HFFc6 (cell line): Measurements from ENCODE around the gene CERS6. TPM values are rescaled to one million over a fixed set of nuclear protein-coding genes. Genes with fewer than 3 reads are reported as not detected.

ENCODE experiments used
- DNase-seq: peaks from one replicate; pipeline ENCODE4 v3.0.0-alpha.2; 2018
- H3K27ac Mint-ChIP-seq: 2 replicates; pipeline ENCODE4 v1.8.0; 2020; ENCODE audit warnings: mild to moderate bottlenecking, mixed read lengths
- H3K27me3 Mint-ChIP-seq: 2 replicates; pipeline ENCODE4 v1.8.0; 2021; ENCODE audit warnings: mild to moderate bottlenecking, moderate library complexity, mixed read lengths; ENCODE audit not compliant: insufficient read depth
- H3K36me3 Mint-ChIP-seq: 2 replicates; pipeline ENCODE4 v1.8.0; 2021; ENCODE audit warnings: low read depth, mixed read lengths
- H3K4me1 Mint-ChIP-seq: 2 replicates; pipeline ENCODE4 v1.8.0; 2020; ENCODE audit warnings: low read depth, mixed read lengths
- H3K4me3 Mint-ChIP-seq: 2 replicates; pipeline ENCODE4 v1.8.0; 2020; ENCODE audit warnings: mild to moderate bottlenecking, moderate library complexity, mixed read lengths
- H3K9me3 Mint-ChIP-seq: 2 replicates; pipeline ENCODE4 v1.8.0; 2020; ENCODE audit warnings: mild to moderate bottlenecking, mixed read lengths
- total RNA-seq, 6 experiments: library from RNA; stranded (reverse); fragmentation: NEBNext Ultra II Directional; extraction: Animal tissue kit (Norgen Biotek cat#: 25700); gene quantifications; 2 replicates in 1 of 6; 3 replicates in 5 of 6; pipeline ENCODE4 v1.2.3, GENCODE V29; 2021
- TF ChIP-seq, protein P1 (sequence below): fragments of 200-600 bp; sonication (generic); IDR thresholded peaks from 2 replicates; pipeline ENCODE4 v1.5.0; 2021; ENCODE audit warnings: antibody characterized with exemption, mild to moderate bottlenecking

Gene CERS6
- total RNA-seq, 6 experiments from 2014 or later = 6.2 to 9.9 (median 7.5) TPM

DNA sequence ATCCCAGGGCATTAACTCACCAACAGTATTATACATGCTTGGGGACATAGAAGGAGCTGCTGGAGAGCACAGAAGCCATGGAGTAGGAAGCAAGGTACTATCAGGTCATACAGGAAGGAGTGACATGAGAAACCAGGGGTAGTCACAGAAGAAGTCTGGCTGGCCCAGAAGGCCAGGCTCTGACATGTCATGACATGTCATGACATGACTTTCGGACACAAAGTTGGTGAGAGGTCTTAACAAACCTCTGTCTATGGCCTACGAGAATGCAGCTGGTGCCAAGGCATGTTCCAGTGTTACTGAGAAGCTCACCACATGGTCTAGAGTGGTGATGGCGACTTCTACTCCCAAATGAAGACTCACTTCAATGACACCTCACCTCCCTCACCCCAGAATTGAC is 3.3 kb upstream of the CERS6 start:
- Mint-ChIP-seq H3K27ac (no peak overlapping the region), H3K27me3 (peaks cover 2% of the 10 kb centered on the region)

DNA sequence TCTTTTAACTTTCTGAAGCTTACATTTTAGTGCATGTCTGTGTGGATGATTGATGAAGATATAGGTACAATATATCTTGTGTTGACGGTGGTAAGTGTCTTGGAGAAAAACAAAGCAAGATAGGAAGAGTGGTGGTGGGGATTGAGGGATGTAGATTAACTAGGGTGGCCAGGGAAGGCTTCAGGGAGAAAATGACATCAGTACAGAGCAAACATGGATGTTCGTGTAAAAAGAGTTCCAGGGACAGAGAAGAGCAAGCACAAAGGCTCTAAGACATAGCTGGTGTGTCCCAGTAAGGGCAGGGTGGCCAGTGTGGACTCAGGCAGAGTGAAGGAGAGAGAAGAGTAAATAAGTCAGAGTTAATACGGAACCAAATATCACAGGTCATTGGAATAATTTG is 2.7 kb upstream of the CERS6 start:
- peaks cover 13% of the 10 kb centered on the region for H3K4me1 Mint-ChIP-seq
- no peaks in the 10 kb centered on the region for H3K36me3 Mint-ChIP-seq
- H3K4me3 Mint-ChIP-seq = no peak overlapping the region
- no peak overlapping the region for H3K27ac Mint-ChIP-seq
- TF ChIP-seq, protein P1, sequence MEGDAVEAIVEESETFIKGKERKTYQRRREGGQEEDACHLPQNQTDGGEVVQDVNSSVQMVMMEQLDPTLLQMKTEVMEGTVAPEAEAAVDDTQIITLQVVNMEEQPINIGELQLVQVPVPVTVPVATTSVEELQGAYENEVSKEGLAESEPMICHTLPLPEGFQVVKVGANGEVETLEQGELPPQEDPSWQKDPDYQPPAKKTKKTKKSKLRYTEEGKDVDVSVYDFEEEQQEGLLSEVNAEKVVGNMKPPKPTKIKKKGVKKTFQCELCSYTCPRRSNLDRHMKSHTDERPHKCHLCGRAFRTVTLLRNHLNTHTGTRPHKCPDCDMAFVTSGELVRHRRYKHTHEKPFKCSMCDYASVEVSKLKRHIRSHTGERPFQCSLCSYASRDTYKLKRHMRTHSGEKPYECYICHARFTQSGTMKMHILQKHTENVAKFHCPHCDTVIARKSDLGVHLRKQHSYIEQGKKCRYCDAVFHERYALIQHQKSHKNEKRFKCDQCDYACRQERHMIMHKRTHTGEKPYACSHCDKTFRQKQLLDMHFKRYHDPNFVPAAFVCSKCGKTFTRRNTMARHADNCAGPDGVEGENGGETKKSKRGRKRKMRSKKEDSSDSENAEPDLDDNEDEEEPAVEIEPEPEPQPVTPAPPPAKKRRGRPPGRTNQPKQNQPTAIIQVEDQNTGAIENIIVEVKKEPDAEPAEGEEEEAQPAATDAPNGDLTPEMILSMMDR = no peak
- H3K9me3 Mint-ChIP-seq = no peaks in the 10 kb centered on the region
- peaks cover 1% of the 10 kb centered on the region for H3K27me3 Mint-ChIP-seq
- DNase-seq = no peak

More for the DNA sequence above, 3.3 kb upstream of the CERS6 start:
- TF ChIP-seq, protein P1 = no peak
- Mint-ChIP-seq H3K9me3 (no peaks in the 10 kb centered on the region), H3K4me3 (no peak overlapping the region), H3K36me3 (no peaks in the 10 kb centered on the region), H3K4me1 (peaks cover 6% of the 10 kb centered on the region)
- DNase-seq = no peak

DNA sequence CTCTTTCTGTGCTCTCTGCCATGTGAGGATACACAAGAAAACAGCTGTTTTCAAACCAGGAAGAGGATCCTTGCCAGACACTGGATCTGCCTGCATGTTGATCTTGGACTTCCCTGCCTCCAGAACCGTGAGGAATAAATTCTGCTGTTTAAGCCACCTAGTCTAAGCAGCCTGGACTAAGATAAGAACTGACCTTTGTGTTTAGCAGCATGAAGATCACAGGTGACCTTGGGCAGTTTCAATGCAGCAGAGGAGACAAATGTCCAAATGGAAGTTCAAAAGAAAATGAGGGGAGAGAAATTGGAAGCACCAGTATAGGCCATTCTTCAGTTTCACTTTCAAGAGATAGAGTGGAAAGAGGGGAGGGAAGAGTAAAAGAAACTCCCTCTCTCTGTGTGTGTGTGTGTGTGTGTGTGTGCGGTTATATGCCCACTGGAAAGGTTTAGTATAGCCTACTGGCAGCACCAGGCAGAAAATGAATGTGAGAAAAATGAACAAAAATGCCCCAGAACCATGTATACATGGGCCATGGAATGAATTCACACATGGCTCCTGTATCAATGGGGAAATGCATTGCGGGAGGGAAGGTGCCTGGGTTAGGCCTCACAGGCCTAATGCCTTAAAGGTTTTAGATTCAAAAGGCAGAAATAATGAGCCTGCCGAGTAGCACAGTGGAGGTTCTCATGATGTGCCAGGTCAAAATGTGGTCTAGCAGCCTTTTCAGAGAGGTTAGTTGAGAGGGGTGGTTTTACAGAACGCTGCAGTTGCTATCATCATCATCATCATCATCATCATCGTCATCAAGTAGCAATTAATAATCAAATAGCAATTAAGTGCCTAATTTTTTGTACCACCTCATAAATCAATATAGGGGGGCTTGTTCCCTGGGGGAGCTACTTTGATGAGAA is 1.1 kb upstream of the CERS6 start:
- H3K27me3 Mint-ChIP-seq = peaks cover 1% of the 10 kb centered on the region
- no peaks in the 10 kb centered on the region for H3K36me3 Mint-ChIP-seq
- H3K9me3 Mint-ChIP-seq = no peaks in the 10 kb centered on the region
- no peak overlapping the region for H3K4me3 Mint-ChIP-seq
- TF ChIP-seq, protein P1 = no peak
- no peak for DNase-seq
- no peak overlapping the region for H3K27ac Mint-ChIP-seq
- peaks cover 14% of the 10 kb centered on the region for H3K4me1 Mint-ChIP-seq

DNA sequence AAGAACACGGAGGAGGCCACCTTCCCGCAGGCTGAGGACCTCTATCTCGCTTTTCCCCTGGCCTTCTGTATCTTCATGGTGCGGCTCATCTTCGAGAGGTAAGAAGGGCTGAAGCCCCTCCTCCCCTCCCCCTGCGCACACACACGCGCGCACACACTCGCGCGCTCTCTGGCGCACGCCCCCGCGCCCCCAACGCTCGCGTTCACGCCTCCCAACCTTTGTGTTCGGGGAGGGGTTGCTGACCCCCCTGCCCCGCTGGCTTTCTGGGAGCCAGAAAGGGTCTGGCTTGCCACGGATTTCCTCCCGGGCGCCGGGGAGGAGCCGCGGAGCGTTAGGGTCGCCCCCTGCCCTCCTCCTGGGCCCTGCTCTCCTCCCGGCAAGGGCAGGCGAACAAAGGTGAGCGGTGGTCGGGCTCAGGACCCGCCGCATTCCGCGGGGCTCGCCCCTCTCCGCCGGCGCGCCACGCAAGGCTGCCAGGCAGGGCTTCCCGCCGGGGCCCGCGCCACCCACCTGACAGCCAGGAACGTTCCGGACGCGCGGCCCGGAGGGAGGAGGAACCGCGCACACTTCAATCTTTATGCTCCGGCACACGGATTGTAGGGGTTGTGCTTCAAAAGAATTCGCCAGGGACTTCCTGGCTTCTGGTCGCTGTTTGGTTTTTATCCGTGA is 583 bp downstream of the CERS6 start:
- Mint-ChIP-seq H3K36me3 (no peaks in the 10 kb centered on the region), H3K4me3 (no peak overlapping the region; the same call in 1 of the 2 replicates), H3K27ac (no peak overlapping the region), H3K9me3 (no peaks in the 10 kb centered on the region), H3K27me3 (no peaks in the 10 kb centered on the region; the same call in 1 of the 2 replicates), H3K4me1 (peaks cover 14% of the 10 kb centered on the region)
- DNase-seq = no peak
- TF ChIP-seq, protein P1 = no peak

DNA sequence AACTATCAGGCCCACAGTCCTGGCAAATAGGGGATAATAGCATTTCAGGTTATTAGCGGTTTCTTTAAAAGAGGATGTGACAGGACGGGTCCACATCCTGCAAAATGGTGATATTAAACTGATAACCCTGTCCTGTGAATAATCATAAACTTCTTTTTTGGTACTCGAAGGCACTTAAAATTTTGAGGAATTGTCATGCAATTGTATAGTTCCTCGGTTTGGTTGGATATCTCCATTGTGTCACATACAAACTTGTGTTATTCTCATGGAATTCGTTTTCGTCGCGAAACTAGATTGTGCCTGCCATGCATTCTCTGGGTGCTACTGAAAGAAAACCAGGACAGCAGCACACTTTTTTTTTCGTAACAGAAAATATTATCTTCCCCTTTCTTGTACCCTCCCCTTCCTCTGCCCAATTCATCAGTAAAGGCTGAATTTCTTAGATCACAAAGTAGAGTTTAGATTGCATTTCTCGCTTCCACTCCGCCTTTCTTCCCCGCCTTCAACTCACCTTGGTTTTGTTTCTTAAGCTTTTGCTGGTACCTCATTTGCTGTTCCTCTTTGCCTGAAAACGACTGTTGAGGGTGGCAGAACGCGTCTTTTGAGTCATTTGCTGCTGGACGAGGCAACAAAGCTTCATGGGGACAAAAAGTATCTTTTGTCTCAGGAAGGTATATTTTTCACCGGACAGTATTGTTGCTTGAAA is 1.3 kb downstream of the CERS6 start:
- no peak overlapping the region for H3K27ac Mint-ChIP-seq
- TF ChIP-seq, protein P1 = no peak
- H3K4me3 Mint-ChIP-seq = no peak overlapping the region; the same call in 1 of the 2 replicates
- no peaks in the 10 kb centered on the region for H3K9me3 Mint-ChIP-seq
- H3K36me3 Mint-ChIP-seq = no peaks in the 10 kb centered on the region
- DNase-seq = no peak
- H3K27me3 Mint-ChIP-seq = no peaks in the 10 kb centered on the region; the same call in 1 of the 2 replicates
- peaks cover 14% of the 10 kb centered on the region for H3K4me1 Mint-ChIP-seq
